CD4-positive, alpha-beta T cell (primary cell): ENCODE measurements around the gene STYK1. TPM values are rescaled to one million over a fixed set of nuclear protein-coding genes. Genes with fewer than 3 reads are reported as not detected.

Source experiments
- ATAC-seq: fragments of 200-7000 bp; cut with Tn5 transposase; one replicate; pipeline ENCODE4 v1.10.0; 2022; ENCODE audit warnings: mild to moderate bottlenecking; ENCODE audit not compliant: poor library complexity
- CTCF ChIA-PET: fragments of 350-600 bp; sonication (Branson Sonifier 250); formaldehyde crosslinking; loops from one replicate; lab custom pipeline; 2021; ENCODE audit warnings: antibody characterized with exemption, inconsistent platforms; lab: Charles Lee
- POLR2A ChIA-PET: fragments of 350-600 bp; sonication (Branson Sonifier 250); formaldehyde crosslinking; loops from one replicate; lab custom pipeline; 2021; ENCODE audit warnings: antibody characterized with exemption, inconsistent platforms; lab: Charles Lee
- DNase-seq, 14 experiments: peaks; one replicate each; pipeline ENCODE4 v3.0.0-alpha.2; 2013 to 2020; ENCODE audit warnings: mixed read lengths in 2 of 14
- H3K27ac ChIP-seq, 2 donors: one replicate each; pipeline versions ENCODE4 v1.5.1 to v1.7.0; 2013; ENCODE audit warnings: low read length in 2 of 2, low read depth in 1 of 2, mild to moderate bottlenecking in 1 of 2
- H3K27me3 ChIP-seq, 2 experiments: 1 replicate in 1 of 2; 2 replicates in 1 of 2; pipeline versions ENCODE4 v1.6.1 to v1.7.0; 2013; ENCODE audit warnings: low read length in 2 of 2, control low read depth in 1 of 2, mild to moderate bottlenecking in 1 of 2, moderate library complexity in 1 of 2; ENCODE audit not compliant: insufficient read depth in 2 of 2, control insufficient read depth in 1 of 2
- H3K36me3 ChIP-seq: one replicate; pipeline ENCODE4 v1.6.1; 2013; ENCODE audit warnings: low read length, control low read depth; ENCODE audit not compliant: insufficient read depth
- H3K4me1 ChIP-seq: one replicate; pipeline ENCODE4 v1.6.1; 2013; ENCODE audit warnings: low read length, control low read depth; ENCODE audit not compliant: insufficient read depth
- H3K4me3 ChIP-seq: one replicate; pipeline ENCODE4 v1.5.1; 2013; ENCODE audit warnings: mild to moderate bottlenecking, low read length, moderate library complexity
- H3K9me3 ChIP-seq, 2 experiments: 1 replicate in 1 of 2; 2 replicates in 1 of 2; pipeline versions ENCODE4 v1.6.1 to v1.7.0; 2013; ENCODE audit warnings: low read length in 2 of 2, mild to moderate bottlenecking in 2 of 2, control low read depth in 1 of 2, moderate library complexity in 1 of 2; ENCODE audit not compliant: control insufficient read depth in 1 of 2, insufficient read depth in 1 of 2
- H3K27ac Mint-ChIP-seq: one replicate; pipeline ENCODE4 v1.8.0; 2020; ENCODE audit warnings: mixed read lengths
- H3K27me3 Mint-ChIP-seq: one replicate; pipeline ENCODE4 v1.8.0; 2021; ENCODE audit warnings: mixed read lengths
- H3K36me3 Mint-ChIP-seq: one replicate; pipeline ENCODE4 v1.8.0; 2021; ENCODE audit warnings: low read depth, mixed read lengths
- H3K4me1 Mint-ChIP-seq: one replicate; pipeline ENCODE4 v1.8.0; 2021; ENCODE audit warnings: low read depth, mixed read lengths
- H3K4me3 Mint-ChIP-seq: one replicate; pipeline ENCODE4 v1.8.0; 2020; ENCODE audit warnings: mild to moderate bottlenecking, mixed read lengths
- H3K9me3 Mint-ChIP-seq: one replicate; pipeline ENCODE4 v1.8.0; 2020; ENCODE audit warnings: mixed read lengths
- intact Hi-C, 2 experiments: fragments of 100-400 bp; cut with DNase I in 1 of 2; cut with micrococcal nuclease in 1 of 2; formaldehyde crosslinking; loops; one replicate each; pipeline versions ENCODE4 v1.15.1 to v1.9.0; 2023 to 2025; cut with DNase I, micrococcal nuclease
- total RNA-seq, 174 experiments: library from RNA in 2 of 174; stranded (reverse) in 2 of 174; gene quantifications; one replicate each; pipeline ENCODE4 v1.2.3 and lab custom pipeline; 2021 to 2026
- TF ChIP-seq, protein P1 (sequence below): fragments of 200-600 bp; IDR thresholded peaks from one replicate; pipeline ENCODE4 v1.8.0; 2022; ENCODE audit warnings: antibody characterized with exemption, mild to moderate bottlenecking

The STYK1 gene
- total RNA-seq, 2 experiments from 2014 or later = not detected

DNA sequence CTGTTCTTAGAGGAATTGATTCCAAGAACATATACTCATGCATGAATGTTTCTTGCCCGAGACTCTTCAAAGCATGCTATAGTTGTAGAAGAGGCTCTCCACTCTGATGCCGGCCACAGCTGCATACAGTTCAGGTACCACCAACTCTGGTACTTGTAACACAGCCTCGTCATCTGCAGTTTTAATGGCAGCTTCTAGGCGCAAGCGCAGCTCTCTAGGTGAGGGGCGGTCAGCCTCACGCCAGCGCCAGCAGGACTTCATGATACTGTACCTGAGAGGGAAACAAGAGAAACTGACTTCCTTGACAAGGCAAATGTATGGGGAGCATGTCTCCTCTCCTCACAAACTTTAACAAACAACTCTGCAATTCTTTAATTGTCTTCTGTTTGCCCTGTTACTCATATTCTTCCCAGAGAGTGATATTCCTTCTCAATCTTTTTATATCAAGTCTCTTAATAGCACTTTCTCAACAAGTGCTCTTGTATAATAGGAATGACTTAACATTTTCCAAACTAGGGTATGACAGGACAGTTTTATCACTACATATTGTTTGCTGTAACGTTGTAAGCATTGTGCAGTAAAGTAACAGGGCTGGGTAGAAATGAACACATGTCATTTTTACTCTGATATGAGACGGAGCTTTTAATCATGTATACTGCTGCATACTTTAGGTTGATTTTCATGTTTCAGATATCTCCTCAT lies 53.6 kb downstream of the STYK1 start:
- intact Hi-C loops = no loop called here
- Histone ChIP-seq H3K36me3 (no peaks in the 10 kb centered on the region), H3K4me3 (no peak overlapping the region), H3K27me3 (peaks cover 3 to 4% of the 10 kb centered on the region in 2 experiments), H3K4me1 (no peaks in the 10 kb centered on the region), H3K9me3 (no peaks in the 10 kb centered on the region), H3K27ac (no peak overlapping the region)
- Mint-ChIP-seq H3K27me3 (peaks cover 36% of the 10 kb centered on the region), H3K4me3 (no peak overlapping the region), H3K4me1 (no peaks in the 10 kb centered on the region), H3K9me3 (no peaks in the 10 kb centered on the region), H3K27ac (no peak overlapping the region), H3K36me3 (no peaks in the 10 kb centered on the region)
- DNase-seq (no peak), ATAC-seq (no peak)
- CTCF ChIA-PET = no interaction called here
- POLR2A ChIA-PET = no interaction called here
- TF ChIP-seq, protein P1, sequence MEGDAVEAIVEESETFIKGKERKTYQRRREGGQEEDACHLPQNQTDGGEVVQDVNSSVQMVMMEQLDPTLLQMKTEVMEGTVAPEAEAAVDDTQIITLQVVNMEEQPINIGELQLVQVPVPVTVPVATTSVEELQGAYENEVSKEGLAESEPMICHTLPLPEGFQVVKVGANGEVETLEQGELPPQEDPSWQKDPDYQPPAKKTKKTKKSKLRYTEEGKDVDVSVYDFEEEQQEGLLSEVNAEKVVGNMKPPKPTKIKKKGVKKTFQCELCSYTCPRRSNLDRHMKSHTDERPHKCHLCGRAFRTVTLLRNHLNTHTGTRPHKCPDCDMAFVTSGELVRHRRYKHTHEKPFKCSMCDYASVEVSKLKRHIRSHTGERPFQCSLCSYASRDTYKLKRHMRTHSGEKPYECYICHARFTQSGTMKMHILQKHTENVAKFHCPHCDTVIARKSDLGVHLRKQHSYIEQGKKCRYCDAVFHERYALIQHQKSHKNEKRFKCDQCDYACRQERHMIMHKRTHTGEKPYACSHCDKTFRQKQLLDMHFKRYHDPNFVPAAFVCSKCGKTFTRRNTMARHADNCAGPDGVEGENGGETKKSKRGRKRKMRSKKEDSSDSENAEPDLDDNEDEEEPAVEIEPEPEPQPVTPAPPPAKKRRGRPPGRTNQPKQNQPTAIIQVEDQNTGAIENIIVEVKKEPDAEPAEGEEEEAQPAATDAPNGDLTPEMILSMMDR = no peak

DNA sequence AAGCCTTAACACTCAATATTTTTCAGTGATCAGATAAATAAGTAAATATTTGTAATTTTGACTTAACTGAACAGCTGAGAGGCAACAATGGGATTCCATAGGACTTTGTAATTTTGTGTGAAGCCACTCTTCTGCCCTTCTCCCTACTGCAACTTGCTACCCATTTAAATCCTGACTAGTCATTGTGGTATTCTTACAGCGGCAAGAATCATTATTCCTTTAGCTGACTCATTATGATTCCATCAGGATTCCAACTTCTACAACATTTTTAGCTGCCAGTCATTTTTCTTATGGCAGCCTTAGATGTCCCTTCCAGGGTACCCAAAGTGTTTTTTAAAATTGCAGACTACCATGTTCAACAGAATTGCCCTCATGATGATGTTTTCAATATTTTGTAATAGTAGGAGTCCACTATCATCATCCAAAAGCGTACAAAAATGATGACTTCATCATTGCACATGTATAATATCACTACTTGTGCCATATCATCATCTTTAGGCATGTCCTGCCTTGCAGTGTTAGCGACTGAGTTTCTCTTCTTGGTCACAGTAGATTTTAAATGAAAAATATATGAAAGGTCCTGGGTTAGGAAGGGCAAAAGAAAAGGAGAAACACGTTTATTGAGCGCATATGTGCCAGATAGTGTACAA lies 55.4 kb downstream of the STYK1 start:
- H3K9me3 Mint-ChIP-seq = no peaks in the 10 kb centered on the region
- ChIA-PET POLR2A (no interaction called here), CTCF (no interaction called here)
- no peak overlapping the region for H3K4me3 Mint-ChIP-seq
- no peaks in the 10 kb centered on the region for H3K36me3 ChIP-seq
- H3K4me3 ChIP-seq = no peak overlapping the region
- peaks cover 0 to 3% of the 10 kb centered on the region in 2 experiments for H3K27me3 ChIP-seq
- no peaks in the 10 kb centered on the region for H3K9me3 ChIP-seq
- intact Hi-C loops = loop anchor here (5.0 to 10.0 kb wide), 4 partner anchors 134 to 1736 kb away; partner anchors contain the start of genes BORCS5 (in 1 of the 2), MANSC1 (in 1 of the 2) and SMIM10L1 (in 1 of the 2)
- TF ChIP-seq, protein P1 = no peak
- DNase-seq (no peak), ATAC-seq (no peak)
- H3K36me3 Mint-ChIP-seq = peaks cover 4% of the 10 kb centered on the region
- peaks cover 8% of the 10 kb centered on the region for H3K4me1 Mint-ChIP-seq
- H3K27ac Mint-ChIP-seq = no peak overlapping the region
- H3K27me3 Mint-ChIP-seq = peaks cover 42% of the 10 kb centered on the region
- H3K4me1 ChIP-seq = no peaks in the 10 kb centered on the region
- H3K27ac ChIP-seq = no peak overlapping the region

DNA sequence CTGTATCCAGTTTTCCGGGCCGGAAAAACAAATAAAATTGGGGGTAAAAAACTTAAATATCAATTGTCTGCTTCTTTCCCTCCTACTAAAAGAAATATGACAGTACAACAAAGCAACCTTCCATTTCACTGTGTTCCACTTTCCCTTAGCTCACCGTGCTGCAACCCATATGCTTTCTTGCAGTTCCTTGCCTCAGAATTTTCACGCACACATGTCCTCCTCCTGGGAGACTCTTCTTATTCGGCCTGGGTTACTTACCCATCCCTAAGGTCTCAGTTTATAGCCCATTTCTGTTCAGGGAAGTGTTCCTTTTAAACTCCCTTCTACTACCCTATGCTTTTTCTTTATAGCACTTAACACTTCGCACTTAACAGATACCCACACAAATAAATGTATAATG lies 56.0 kb downstream of the STYK1 start:
- H3K9me3 Mint-ChIP-seq = no peaks in the 10 kb centered on the region
- H3K27me3 Mint-ChIP-seq = peaks cover 45% of the 10 kb centered on the region
- intact Hi-C loops = loop anchor here (5.0 to 10.0 kb wide), 4 partner anchors 134 to 1737 kb away; partner anchors contain the start of genes BORCS5 (in 1 of the 2), MANSC1 (in 1 of the 2) and SMIM10L1 (in 1 of the 2)
- no peaks in the 10 kb centered on the region for H3K9me3 ChIP-seq
- no peaks in the 10 kb centered on the region for H3K36me3 ChIP-seq
- no peak overlapping the region for H3K4me3 Mint-ChIP-seq
- no peak overlapping the region for H3K27ac Mint-ChIP-seq
- no peak overlapping the region for H3K27ac ChIP-seq
- peaks cover 9% of the 10 kb centered on the region for H3K36me3 Mint-ChIP-seq
- peaks cover under 1% of the 10 kb centered on the region for H3K4me1 ChIP-seq
- peaks cover 13% of the 10 kb centered on the region for H3K4me1 Mint-ChIP-seq
- ChIA-PET POLR2A (no interaction called here), CTCF (no interaction called here)
- DNase-seq = no peak
- no peak overlapping the region for H3K4me3 ChIP-seq
- H3K27me3 ChIP-seq = peaks cover 0 to 3% of the 10 kb centered on the region in 2 experiments
- no peak for ATAC-seq
- TF ChIP-seq, protein P1 = no peak
